Measurements from ENCODE around the gene TMEM266.

The TMEM266 gene

DNA sequence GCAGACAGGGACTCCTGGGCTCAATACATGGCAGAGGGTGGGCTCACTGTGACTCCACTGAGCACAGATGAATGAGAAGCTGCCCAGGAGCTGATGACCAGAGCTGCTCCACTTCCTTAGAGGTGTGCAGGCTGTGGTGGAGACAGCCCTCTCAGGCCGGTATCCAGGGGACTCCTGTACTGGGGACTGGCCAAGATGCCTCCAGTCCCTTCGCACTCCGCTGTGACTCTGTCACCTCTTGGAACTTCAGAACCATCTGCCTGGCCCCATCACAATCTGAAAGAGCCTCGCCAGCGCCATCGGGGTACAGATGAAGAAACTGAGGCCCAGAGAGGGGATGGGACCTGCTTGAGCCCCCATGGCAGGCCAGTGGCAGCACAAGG lies 140.3 kb downstream of the TMEM266 start:
- Histone ChIP-seq H3K27me3 (no peaks in the 10 kb centered on the region), H3K9me3 (no peaks in the 10 kb centered on the region), H3K4me1 (ENCODE audit: control insufficient read depth in 1 of 2, insufficient read depth in 1 of 2, low read depth in 1 of 2, low read length in 1 of 2) (no peaks in the 10 kb centered on the region), H3K4me3 (ENCODE audit: low read depth in 1 of 2, low read length in 1 of 2) (no peak overlapping the region), H3K27ac (no peak overlapping the region), H3K36me3 (peaks cover 7% of the 10 kb centered on the region)
- TF ChIP-seq, protein P1, sequence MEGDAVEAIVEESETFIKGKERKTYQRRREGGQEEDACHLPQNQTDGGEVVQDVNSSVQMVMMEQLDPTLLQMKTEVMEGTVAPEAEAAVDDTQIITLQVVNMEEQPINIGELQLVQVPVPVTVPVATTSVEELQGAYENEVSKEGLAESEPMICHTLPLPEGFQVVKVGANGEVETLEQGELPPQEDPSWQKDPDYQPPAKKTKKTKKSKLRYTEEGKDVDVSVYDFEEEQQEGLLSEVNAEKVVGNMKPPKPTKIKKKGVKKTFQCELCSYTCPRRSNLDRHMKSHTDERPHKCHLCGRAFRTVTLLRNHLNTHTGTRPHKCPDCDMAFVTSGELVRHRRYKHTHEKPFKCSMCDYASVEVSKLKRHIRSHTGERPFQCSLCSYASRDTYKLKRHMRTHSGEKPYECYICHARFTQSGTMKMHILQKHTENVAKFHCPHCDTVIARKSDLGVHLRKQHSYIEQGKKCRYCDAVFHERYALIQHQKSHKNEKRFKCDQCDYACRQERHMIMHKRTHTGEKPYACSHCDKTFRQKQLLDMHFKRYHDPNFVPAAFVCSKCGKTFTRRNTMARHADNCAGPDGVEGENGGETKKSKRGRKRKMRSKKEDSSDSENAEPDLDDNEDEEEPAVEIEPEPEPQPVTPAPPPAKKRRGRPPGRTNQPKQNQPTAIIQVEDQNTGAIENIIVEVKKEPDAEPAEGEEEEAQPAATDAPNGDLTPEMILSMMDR (IDR thresholded peaks at IDR 0.05) = no peak

DNA sequence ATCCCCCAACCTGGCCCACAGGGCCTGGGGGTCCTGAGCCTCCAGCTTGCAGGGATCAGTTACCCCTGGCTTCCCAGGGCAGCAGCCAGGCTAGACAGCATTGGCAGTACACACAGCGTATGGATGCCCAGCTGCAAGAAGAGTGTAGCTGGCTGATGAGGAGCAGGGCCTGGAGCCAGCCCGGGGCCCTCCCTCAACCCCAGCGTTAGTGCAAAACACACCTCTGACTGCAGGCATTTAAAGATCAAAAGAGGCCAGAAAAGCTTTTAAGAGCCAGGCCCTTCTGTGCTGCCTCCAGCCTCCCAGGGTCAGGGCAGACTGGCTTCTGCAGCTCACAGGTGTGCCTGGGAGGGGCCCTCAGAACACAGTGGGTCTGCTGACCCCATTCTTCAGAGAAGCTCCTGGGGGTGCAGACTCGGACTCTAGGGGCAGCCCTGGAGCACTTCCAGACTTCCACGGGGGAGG lies 140.9 kb downstream of the TMEM266 start:
- Histone ChIP-seq H3K27me3 (no peaks in the 10 kb centered on the region), H3K9me3 (no peaks in the 10 kb centered on the region), H3K27ac (no peak overlapping the region), H3K4me1 (ENCODE audit: control insufficient read depth in 1 of 2, insufficient read depth in 1 of 2, low read depth in 1 of 2, low read length in 1 of 2) (no peaks in the 10 kb centered on the region), H3K36me3 (peaks cover 10% of the 10 kb centered on the region), H3K4me3 (ENCODE audit: low read depth in 1 of 2, low read length in 1 of 2) (no peak overlapping the region)
- TF ChIP-seq, protein P1 (IDR thresholded peaks at IDR 0.05) = no peak

DNA sequence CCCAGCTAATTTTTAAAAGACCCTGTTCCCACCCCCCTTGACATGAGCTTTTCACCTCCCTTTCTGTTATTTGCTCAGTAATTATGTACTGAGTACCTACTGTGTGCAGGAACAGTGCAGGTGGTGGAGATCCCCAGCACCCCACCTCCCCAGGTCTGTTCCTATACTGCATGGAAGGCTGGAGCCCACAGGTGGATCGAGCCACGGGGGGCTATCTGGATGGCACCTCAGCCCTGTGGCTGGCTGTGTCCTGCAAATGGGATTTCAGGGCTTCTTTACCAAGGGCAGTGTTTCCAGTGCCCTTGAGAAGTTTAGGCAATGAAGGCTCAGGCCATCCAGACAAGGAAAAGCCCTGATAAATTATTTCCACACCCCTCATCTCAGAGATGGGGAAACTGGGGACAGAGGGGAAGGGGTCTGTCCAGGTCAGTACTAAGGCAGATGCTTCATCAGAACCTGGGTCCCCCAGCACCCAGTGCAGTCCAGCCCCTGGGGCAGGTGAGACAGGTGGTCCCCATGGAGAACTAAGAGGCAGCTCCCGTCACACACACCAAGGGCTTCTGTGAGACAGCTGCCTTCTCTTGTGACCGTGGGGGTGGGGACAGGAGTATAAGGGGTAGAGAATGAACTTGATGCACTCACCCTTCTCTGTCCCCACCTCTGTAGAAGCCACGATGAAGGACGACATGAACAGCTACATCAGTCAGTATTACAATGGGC lies 141.9 kb downstream of the TMEM266 start:
- Histone ChIP-seq H3K4me3 (ENCODE audit: low read depth in 1 of 2, low read length in 1 of 2) (no peak overlapping the region), H3K27me3 (no peaks in the 10 kb centered on the region), H3K9me3 (no peaks in the 10 kb centered on the region), H3K36me3 (peaks cover 18% of the 10 kb centered on the region), H3K4me1 (ENCODE audit: control insufficient read depth in 1 of 2, insufficient read depth in 1 of 2, low read depth in 1 of 2, low read length in 1 of 2) (no peaks in the 10 kb centered on the region), H3K27ac (no peak overlapping the region)
- TF ChIP-seq, protein P1 (IDR thresholded peaks at IDR 0.05) = no peak

DNA sequence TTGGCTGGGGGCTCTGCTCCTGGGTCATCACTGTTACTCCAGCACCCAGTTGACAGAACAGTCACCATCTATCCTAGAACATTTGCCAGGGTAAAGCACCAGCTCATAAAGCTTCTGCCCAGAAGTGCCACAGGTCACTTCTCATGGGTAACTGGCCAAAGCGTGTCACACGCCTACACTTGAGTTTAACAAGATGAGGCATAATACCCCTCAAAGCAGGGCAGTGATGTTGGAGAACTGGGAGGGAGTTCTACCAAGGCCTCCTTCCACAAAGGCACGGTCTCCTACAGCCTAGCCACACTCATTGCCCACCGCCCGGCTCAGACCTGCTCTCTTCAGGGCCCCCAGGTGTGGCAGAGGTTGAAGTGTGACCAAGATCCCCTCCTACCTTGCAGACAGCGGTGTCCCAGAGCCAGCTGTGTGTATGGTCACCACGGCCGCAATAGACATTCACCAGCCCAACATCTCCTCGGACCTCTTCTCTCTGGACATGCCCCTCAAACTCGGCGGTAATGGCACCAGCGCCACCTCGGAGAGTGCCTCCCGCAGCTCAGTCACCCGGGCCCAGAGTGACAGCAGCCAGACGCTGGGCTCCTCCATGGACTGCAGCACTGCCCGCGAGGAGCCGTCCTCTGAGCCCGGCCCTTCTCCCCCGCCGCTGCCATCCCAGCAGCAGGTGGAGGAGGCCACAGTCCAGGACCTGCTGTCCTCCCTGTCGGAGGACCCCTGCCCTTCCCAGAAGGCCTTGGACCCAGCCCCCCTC lies 143.7 kb downstream of the TMEM266 start:
- Histone ChIP-seq H3K4me3 (ENCODE audit: low read depth in 1 of 2, low read length in 1 of 2) (no peak overlapping the region), H3K4me1 (ENCODE audit: control insufficient read depth in 1 of 2, insufficient read depth in 1 of 2, low read depth in 1 of 2, low read length in 1 of 2) (no peaks in the 10 kb centered on the region)
- TF ChIP-seq, protein P1 (IDR thresholded peaks at IDR 0.05) = no peak

DNA sequence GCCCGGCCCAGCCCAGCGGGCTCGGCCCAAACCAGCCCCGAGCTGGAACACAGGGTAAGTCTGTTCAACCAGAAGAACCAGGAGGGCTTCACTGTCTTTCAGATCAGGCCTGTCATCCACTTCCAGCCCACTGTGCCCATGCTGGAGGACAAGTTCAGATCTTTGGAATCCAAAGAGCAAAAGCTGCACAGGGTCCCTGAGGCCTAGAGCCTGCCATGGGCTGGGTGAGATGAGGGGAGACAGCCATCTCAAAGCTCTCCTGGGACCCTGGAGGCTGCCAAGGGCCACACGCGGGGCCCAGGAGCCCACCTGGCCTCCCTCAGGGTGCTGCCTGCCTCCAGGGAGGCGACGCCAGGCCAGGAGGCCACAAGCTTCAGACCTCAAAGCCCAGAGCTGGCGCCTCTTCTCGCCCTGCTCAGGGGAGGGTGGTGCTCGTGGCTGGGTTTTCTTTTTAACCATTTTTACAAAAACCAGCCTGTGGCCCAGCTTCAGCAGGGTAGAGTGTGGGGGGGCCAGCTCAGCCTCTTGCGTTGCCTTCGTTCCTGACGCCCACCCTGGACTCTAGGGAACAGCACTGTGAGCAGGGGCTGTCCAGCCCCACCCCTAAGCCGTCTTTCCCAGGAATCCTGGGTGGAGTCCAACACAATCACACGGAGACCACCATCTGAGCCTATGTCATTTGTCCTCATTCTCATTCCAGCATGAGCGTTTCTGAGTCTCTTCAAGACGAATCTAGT lies 144.5 kb downstream of the TMEM266 start:
- TF ChIP-seq, protein P1 (IDR thresholded peaks at IDR 0.05) = no peak
- H3K4me3 ChIP-seq (ENCODE audit: low read depth in 1 of 2, low read length in 1 of 2) = no peak overlapping the region
- H3K27me3 ChIP-seq = no peaks in the 10 kb centered on the region
- H3K9me3 ChIP-seq = no peaks in the 10 kb centered on the region
- no peak overlapping the region for H3K27ac ChIP-seq
- H3K36me3 ChIP-seq = peaks cover 35% of the 10 kb centered on the region
- H3K4me1 ChIP-seq (ENCODE audit: control insufficient read depth in 1 of 2, insufficient read depth in 1 of 2, low read depth in 1 of 2, low read length in 1 of 2) = no peaks in the 10 kb centered on the region

More for the DNA sequence above, 143.7 kb downstream of the TMEM266 start:
- no peaks in the 10 kb centered on the region for H3K9me3 ChIP-seq
- H3K27me3 ChIP-seq = no peaks in the 10 kb centered on the region
- no peak overlapping the region for H3K27ac ChIP-seq
- H3K36me3 ChIP-seq = peaks cover 28% of the 10 kb centered on the region
